Prostate gland (tissue), 2 donors: Measurements from ENCODE around the gene C17orf67.

Source experiments
- POLR2A ChIP-seq: fragments of 450-650 bp; IDR thresholded peaks from one replicate; pipeline ENCODE4 v1.6.1; 2016; ENCODE audit warnings: antibody characterized with exemption, mild to moderate bottlenecking
- TF ChIP-seq, protein P1 (sequence below), 4 experiments: fragments of 200-600 bp in 2 of 4; fragments of 450-650 bp in 2 of 4; sonication (generic) in 2 of 4; IDR thresholded peaks; 1 replicate in 3 of 4; 2 replicates in 1 of 4; pipeline ENCODE4 v1.5.1; 2016 to 2019; ENCODE audit warnings: antibody characterized with exemption in 4 of 4, mild to moderate bottlenecking in 2 of 4, moderate library complexity in 2 of 4

DNA sequence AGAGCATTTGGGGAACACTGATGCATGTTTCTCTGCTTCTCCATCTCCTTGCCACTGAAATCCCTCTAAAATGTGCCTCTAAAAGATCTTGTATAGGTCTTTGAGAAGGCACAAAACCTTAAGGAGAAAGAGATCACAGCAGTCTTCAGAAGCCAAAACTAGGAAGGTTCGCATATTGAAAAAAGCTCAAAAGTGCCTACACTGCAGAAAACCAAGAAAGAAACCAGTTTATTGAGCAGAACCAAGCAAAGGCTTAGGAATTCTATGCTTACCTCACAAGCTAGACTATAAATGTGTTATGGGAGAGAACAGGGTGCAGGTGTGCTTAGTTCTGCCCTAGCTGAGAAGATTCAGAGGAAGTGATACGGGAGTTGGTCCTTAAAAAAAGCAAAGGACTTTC, 16.9 kb upstream of the C17orf67 start:
- no peak for TF ChIP-seq POLR2A
- TF ChIP-seq, protein P1, sequence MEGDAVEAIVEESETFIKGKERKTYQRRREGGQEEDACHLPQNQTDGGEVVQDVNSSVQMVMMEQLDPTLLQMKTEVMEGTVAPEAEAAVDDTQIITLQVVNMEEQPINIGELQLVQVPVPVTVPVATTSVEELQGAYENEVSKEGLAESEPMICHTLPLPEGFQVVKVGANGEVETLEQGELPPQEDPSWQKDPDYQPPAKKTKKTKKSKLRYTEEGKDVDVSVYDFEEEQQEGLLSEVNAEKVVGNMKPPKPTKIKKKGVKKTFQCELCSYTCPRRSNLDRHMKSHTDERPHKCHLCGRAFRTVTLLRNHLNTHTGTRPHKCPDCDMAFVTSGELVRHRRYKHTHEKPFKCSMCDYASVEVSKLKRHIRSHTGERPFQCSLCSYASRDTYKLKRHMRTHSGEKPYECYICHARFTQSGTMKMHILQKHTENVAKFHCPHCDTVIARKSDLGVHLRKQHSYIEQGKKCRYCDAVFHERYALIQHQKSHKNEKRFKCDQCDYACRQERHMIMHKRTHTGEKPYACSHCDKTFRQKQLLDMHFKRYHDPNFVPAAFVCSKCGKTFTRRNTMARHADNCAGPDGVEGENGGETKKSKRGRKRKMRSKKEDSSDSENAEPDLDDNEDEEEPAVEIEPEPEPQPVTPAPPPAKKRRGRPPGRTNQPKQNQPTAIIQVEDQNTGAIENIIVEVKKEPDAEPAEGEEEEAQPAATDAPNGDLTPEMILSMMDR (IDR thresholded peaks at IDR 0.05), result no peak
